ENCODE data around the gene KDM2A.

KDM2A gene

GRCh38 chr11:67273260-67273990 is 154.4 kb downstream of the KDM2A start:
- no peak for DNase-seq (ENCODE audit: low spot score)

GRCh38 chr11:67274768-67275605 is 155.9 kb downstream of the KDM2A start:
- no peak for DNase-seq (ENCODE audit: low spot score)

- no peak for DNase-seq (ENCODE audit: low spot score)
These were observed 156.7 kb downstream of the KDM2A start for GRCh38 chr11:67275606-67276409.

- DNase-seq (ENCODE audit: low spot score), result no peak
These were observed 157.7 kb downstream of the KDM2A start for GRCh38 chr11:67276781-67277230.

- no peak for DNase-seq (ENCODE audit: low spot score)
These were observed 158.3 kb downstream of the KDM2A start for GRCh38 chr11:67277231-67277961.

- no peak for DNase-seq (ENCODE audit: low spot score)
These were observed 159.3 kb downstream of the KDM2A start for GRCh38 chr11:67278135-67278938.

GRCh38 chr11:67278939-67279588 is 160.0 kb downstream of the KDM2A start:
- DNase-seq (ENCODE audit: low spot score), result no peak

- no peak for DNase-seq (ENCODE audit: low spot score)
These were observed 160.7 kb downstream of the KDM2A start for GRCh38 chr11:67279589-67280340.

- no peak for DNase-seq (ENCODE audit: low spot score)
These were observed 161.3 kb downstream of the KDM2A start for GRCh38 chr11:67280341-67280787.

- no peak for DNase-seq (ENCODE audit: low spot score)
These were observed 161.9 kb downstream of the KDM2A start for GRCh38 chr11:67280788-67281551.

GRCh38 chr11:67281552-67282150 is 162.6 kb downstream of the KDM2A start:
- DNase-seq (ENCODE audit: low spot score), result no peak

GRCh38 chr11:67282155-67282875 is 163.3 kb downstream of the KDM2A start:
- no peak for DNase-seq (ENCODE audit: low spot score)

- no peak for DNase-seq (ENCODE audit: low spot score)
These were observed 163.9 kb downstream of the KDM2A start for GRCh38 chr11:67282876-67283371.

GRCh38 chr11:67283481-67283963 is 164.5 kb downstream of the KDM2A start:
- DNase-seq (ENCODE audit: low spot score), result no peak

GRCh38 chr11:67284811-67285540 is 165.9 kb downstream of the KDM2A start:
- DNase-seq (ENCODE audit: low spot score), result no peak

Data from cerebellar cortex (tissue), 1 donor.